GM23338 (cell line): ENCODE data around the gene UPK1B. TPM values are rescaled to one million over a fixed set of nuclear protein-coding genes. Genes with fewer than 3 reads are reported as not detected.

Source experiments
- ATAC-seq: fragments of 200-7000 bp; cut with Tn5 transposase; 3 replicates; pipeline ENCODE4 v1.9.1; 2020
- DNase-seq: peaks from one replicate; pipeline ENCODE4 v3.0.0-alpha.2; 2015; ENCODE audit warnings: low spot score
- H2AFZ ChIP-seq: fragments of 200-600 bp; sonication (generic); 2 replicates; pipeline ENCODE4 v1.8.0; 2016; ENCODE audit warnings: antibody characterized with exemption, mild to moderate bottlenecking, moderate library complexity
- H3F3A ChIP-seq: fragments of 200-600 bp; sonication (generic); replicated peaks from 2 replicates; pipeline ENCODE4 v1.8.0; 2017; ENCODE audit warnings: antibody characterized with exemption, mixed run types, low read depth
- H3K27ac ChIP-seq: fragments of 200-600 bp; sonication (generic); 2 replicates; pipeline ENCODE4 v1.6.1; 2016; ENCODE audit warnings: low read depth
- H3K27me3 ChIP-seq: fragments of 200-600 bp; sonication (generic); 2 replicates; pipeline ENCODE4 v1.8.0; 2016; ENCODE audit warnings: mild to moderate bottlenecking, mixed run types, moderate library complexity; ENCODE audit not compliant: insufficient read depth
- H3K36me3 ChIP-seq: fragments of 200-600 bp; sonication (generic); 2 replicates; pipeline ENCODE4 v1.8.0; 2016; ENCODE audit warnings: mild to moderate bottlenecking; ENCODE audit not compliant: insufficient read depth
- H3K4me1 ChIP-seq: fragments of 200-600 bp; sonication (generic); 2 replicates; pipeline ENCODE4 v1.8.0; 2016; ENCODE audit warnings: mild to moderate bottlenecking, moderate library complexity; ENCODE audit not compliant: insufficient read depth
- H3K4me2 ChIP-seq: fragments of 200-600 bp; sonication (generic); 2 replicates; pipeline ENCODE4 v1.7.1; 2017; ENCODE audit warnings: mixed run types
- H3K4me3 ChIP-seq: fragments of 200-600 bp; sonication (generic); 2 replicates; pipeline ENCODE4 v1.6.1; 2016; ENCODE audit warnings: mixed run types
- H3K79me2 ChIP-seq: fragments of 200-600 bp; sonication (generic); replicated peaks from 2 replicates; pipeline ENCODE4 v1.8.0; 2017; ENCODE audit warnings: mild to moderate bottlenecking; ENCODE audit not compliant: insufficient read depth
- H3K9me2 ChIP-seq: fragments of 200-600 bp; sonication (generic); 2 replicates; pipeline ENCODE4 v1.8.0; 2017; ENCODE audit not compliant: insufficient read depth
- H4K20me1 ChIP-seq: fragments of 200-600 bp; sonication (generic); replicated peaks from 2 replicates; pipeline ENCODE4 v1.8.0; 2017; ENCODE audit warnings: mild to moderate bottlenecking; ENCODE audit not compliant: insufficient read depth
- H3K27ac Mint-ChIP-seq: 2 replicates; pipeline ENCODE4 v1.8.0; 2020; ENCODE audit warnings: inconsistent platforms, mild to moderate bottlenecking, moderate library complexity, mixed read lengths
- H3K27me3 Mint-ChIP-seq: 3 replicates; pipeline ENCODE4 v1.8.0; 2022; ENCODE audit warnings: low read depth, mild to moderate bottlenecking, moderate library complexity, mixed read lengths, inconsistent platforms; ENCODE audit not compliant: insufficient read depth, poor library complexity
- H3K36me3 Mint-ChIP-seq: 3 replicates; pipeline ENCODE4 v1.8.0; 2021; ENCODE audit warnings: low read depth, mild to moderate bottlenecking, inconsistent platforms, moderate library complexity, mixed read lengths
- H3K4me1 Mint-ChIP-seq: 3 replicates; pipeline ENCODE4 v1.8.0; 2020; ENCODE audit warnings: mild to moderate bottlenecking, inconsistent platforms, mixed read lengths
- H3K4me3 Mint-ChIP-seq: 3 replicates; pipeline ENCODE4 v1.8.0; 2021; ENCODE audit warnings: moderate library complexity, mild to moderate bottlenecking, inconsistent platforms, mixed read lengths
- H3K9me3 Mint-ChIP-seq: 3 replicates; pipeline ENCODE4 v1.8.0; 2020; ENCODE audit warnings: moderate library complexity, mild to moderate bottlenecking, inconsistent platforms, mixed read lengths
- CREB1 ChIP-seq: fragments of 250-450 bp; sonication (Bioruptor Pico); IDR thresholded peaks from 2 replicates; pipeline ENCODE4 v1.5.0; 2020; ENCODE audit warnings: low read depth, mild to moderate bottlenecking, moderate library complexity
- EZH2 ChIP-seq: fragments of 200-600 bp; sonication (generic); IDR thresholded peaks from one replicate; pipeline ENCODE4 v1.8.0; 2017; ENCODE audit warnings: antibody characterized with exemption, mild to moderate bottlenecking, low read depth; ENCODE audit not compliant: unreplicated experiment
- EZH2phosphoT487 ChIP-seq: fragments of 200-600 bp; sonication (generic); IDR thresholded peaks from one replicate; pipeline ENCODE4 v1.8.1; 2018; ENCODE audit warnings: antibody characterized with exemption; ENCODE audit not compliant: unreplicated experiment
- JUNB ChIP-seq: IDR thresholded peaks from one replicate; pipeline ENCODE4 v1.6.1; 2016; ENCODE audit warnings: antibody characterized with exemption; ENCODE audit not compliant: unreplicated experiment
- NANOG ChIP-seq: IDR thresholded peaks from 2 replicates; pipeline ENCODE4 v1.6.1; 2016; ENCODE audit warnings: antibody characterized with exemption, borderline replicate concordance
- POLR2AphosphoS5 ChIP-seq: IDR thresholded peaks from 2 replicates; pipeline ENCODE4 v1.6.1; 2016; ENCODE audit warnings: antibody characterized with exemption, low read depth
- STAT1 ChIP-seq: IDR thresholded peaks from one replicate; pipeline ENCODE4 v1.6.1; 2016; ENCODE audit warnings: antibody characterized with exemption; ENCODE audit not compliant: unreplicated experiment
- ZNF114 ChIP-seq: fragments of 250-450 bp; sonication (Bioruptor Pico); IDR thresholded peaks from 2 replicates; pipeline ENCODE4 v1.5.0; 2020; ENCODE audit warnings: mild to moderate bottlenecking, moderate library complexity
- ZNF331 ChIP-seq: fragments of 250-450 bp; sonication (Bioruptor Pico); IDR thresholded peaks from 2 replicates; pipeline ENCODE4 v1.5.0; 2020; ENCODE audit warnings: low read depth, mild to moderate bottlenecking, moderate library complexity
- polyA plus RNA-seq: library from polyadenylated mRNA; unstranded; fragments of >200 nt; fragmentation: Nextera tagmentation; extraction: Ambion mirVana; gene quantifications from 2 replicates; pipeline ENCODE4 v1.2.1, GENCODE V29; 2016
- total RNA-seq: library from RNA; depleted of rRNA; stranded (reverse); fragments of >200 nt; shearing (Covaris generic); gene quantifications from 2 replicates; pipeline ENCODE4 v1.2.3, GENCODE V29; 2014
- TF ChIP-seq, protein P1 (sequence below): IDR thresholded peaks from 2 replicates; pipeline ENCODE4 v1.6.1; 2016; ENCODE audit warnings: antibody characterized with exemption
- TF ChIP-seq, protein P2 (sequence below): fragments of 250-450 bp; sonication (Bioruptor Pico); IDR thresholded peaks from 2 replicates; pipeline ENCODE4 v1.5.0; 2020; ENCODE audit warnings: mild to moderate bottlenecking, moderate library complexity
- TF ChIP-seq, protein P3 (sequence below): IDR thresholded peaks from one replicate; pipeline ENCODE4 v1.6.1; 2018; ENCODE audit warnings: antibody characterized with exemption; ENCODE audit not compliant: unreplicated experiment
- TF ChIP-seq, protein P4 (sequence below), 2 experiments: fragments of 200-600 bp in 1 of 2; sonication (generic) in 1 of 2; conservative IDR thresholded peaks; 2 replicates each; pipeline versions ENCODE4 v1.5.1 to v1.6.1; 2016 to 2017; ENCODE audit warnings: antibody characterized with exemption in 2 of 2, low read depth in 2 of 2, mild to moderate bottlenecking in 2 of 2, moderate library complexity in 1 of 2

The UPK1B gene
- total and polyA plus RNA-seq, 2 experiments from 2014 or later = 0.39 to 0.66 TPM

DNA sequence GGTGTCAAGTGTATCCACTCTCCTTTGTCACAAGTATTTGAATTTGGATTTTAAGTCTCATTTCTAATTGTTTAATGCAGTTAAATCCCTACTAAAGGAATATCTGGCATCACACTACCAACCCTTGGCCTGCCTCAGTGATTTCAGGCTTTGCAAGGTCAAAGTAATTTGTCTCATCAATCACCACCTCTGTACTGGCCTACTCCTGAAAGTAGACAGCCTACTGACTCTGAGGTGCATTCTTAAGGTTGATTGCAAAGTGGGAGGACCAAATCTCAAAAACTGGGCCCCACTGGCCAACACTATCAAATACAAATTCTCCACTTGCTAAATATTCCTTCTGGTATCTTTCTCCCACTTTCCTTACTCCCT, 28.3 kb upstream of the UPK1B start:
- H3K79me2 ChIP-seq = no peaks in the 10 kb centered on the region
- no peak overlapping the region for H3K27ac Mint-ChIP-seq

More for the DNA sequence above, 28.3 kb upstream of the UPK1B start:
- Histone ChIP-seq H3F3A (no peaks in the 10 kb centered on the region), H3K36me3 (no peaks in the 10 kb centered on the region), H4K20me1 (no peaks in the 10 kb centered on the region), H3K4me2 (no peak overlapping the region), H3K4me3 (no peak overlapping the region), H3K4me1 (no peaks in the 10 kb centered on the region), H3K27me3 (no peaks in the 10 kb centered on the region), H3K27ac (no peak overlapping the region), H3K9me2 (no peaks in the 10 kb centered on the region; the same call in 1 of the 2 replicates), H2AFZ (no peak overlapping the region)
- no peak for ATAC-seq
- DNase-seq = no peak
- TF ChIP-seq CREB1 (CRISPR knock-in tag) (no peak), JUNB (no peak), ZNF331 (CRISPR knock-in tag) (no peak), EZH2phosphoT487 (no peak), STAT1 (no peak), POLR2AphosphoS5 (no peak), ZNF114 (CRISPR knock-in tag) (no peak), EZH2 (no peak), NANOG (no peak)
- TF ChIP-seq, protein P1, sequence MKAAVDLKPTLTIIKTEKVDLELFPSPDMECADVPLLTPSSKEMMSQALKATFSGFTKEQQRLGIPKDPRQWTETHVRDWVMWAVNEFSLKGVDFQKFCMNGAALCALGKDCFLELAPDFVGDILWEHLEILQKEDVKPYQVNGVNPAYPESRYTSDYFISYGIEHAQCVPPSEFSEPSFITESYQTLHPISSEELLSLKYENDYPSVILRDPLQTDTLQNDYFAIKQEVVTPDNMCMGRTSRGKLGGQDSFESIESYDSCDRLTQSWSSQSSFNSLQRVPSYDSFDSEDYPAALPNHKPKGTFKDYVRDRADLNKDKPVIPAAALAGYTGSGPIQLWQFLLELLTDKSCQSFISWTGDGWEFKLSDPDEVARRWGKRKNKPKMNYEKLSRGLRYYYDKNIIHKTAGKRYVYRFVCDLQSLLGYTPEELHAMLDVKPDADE = no peak
- TF ChIP-seq, protein P2, sequence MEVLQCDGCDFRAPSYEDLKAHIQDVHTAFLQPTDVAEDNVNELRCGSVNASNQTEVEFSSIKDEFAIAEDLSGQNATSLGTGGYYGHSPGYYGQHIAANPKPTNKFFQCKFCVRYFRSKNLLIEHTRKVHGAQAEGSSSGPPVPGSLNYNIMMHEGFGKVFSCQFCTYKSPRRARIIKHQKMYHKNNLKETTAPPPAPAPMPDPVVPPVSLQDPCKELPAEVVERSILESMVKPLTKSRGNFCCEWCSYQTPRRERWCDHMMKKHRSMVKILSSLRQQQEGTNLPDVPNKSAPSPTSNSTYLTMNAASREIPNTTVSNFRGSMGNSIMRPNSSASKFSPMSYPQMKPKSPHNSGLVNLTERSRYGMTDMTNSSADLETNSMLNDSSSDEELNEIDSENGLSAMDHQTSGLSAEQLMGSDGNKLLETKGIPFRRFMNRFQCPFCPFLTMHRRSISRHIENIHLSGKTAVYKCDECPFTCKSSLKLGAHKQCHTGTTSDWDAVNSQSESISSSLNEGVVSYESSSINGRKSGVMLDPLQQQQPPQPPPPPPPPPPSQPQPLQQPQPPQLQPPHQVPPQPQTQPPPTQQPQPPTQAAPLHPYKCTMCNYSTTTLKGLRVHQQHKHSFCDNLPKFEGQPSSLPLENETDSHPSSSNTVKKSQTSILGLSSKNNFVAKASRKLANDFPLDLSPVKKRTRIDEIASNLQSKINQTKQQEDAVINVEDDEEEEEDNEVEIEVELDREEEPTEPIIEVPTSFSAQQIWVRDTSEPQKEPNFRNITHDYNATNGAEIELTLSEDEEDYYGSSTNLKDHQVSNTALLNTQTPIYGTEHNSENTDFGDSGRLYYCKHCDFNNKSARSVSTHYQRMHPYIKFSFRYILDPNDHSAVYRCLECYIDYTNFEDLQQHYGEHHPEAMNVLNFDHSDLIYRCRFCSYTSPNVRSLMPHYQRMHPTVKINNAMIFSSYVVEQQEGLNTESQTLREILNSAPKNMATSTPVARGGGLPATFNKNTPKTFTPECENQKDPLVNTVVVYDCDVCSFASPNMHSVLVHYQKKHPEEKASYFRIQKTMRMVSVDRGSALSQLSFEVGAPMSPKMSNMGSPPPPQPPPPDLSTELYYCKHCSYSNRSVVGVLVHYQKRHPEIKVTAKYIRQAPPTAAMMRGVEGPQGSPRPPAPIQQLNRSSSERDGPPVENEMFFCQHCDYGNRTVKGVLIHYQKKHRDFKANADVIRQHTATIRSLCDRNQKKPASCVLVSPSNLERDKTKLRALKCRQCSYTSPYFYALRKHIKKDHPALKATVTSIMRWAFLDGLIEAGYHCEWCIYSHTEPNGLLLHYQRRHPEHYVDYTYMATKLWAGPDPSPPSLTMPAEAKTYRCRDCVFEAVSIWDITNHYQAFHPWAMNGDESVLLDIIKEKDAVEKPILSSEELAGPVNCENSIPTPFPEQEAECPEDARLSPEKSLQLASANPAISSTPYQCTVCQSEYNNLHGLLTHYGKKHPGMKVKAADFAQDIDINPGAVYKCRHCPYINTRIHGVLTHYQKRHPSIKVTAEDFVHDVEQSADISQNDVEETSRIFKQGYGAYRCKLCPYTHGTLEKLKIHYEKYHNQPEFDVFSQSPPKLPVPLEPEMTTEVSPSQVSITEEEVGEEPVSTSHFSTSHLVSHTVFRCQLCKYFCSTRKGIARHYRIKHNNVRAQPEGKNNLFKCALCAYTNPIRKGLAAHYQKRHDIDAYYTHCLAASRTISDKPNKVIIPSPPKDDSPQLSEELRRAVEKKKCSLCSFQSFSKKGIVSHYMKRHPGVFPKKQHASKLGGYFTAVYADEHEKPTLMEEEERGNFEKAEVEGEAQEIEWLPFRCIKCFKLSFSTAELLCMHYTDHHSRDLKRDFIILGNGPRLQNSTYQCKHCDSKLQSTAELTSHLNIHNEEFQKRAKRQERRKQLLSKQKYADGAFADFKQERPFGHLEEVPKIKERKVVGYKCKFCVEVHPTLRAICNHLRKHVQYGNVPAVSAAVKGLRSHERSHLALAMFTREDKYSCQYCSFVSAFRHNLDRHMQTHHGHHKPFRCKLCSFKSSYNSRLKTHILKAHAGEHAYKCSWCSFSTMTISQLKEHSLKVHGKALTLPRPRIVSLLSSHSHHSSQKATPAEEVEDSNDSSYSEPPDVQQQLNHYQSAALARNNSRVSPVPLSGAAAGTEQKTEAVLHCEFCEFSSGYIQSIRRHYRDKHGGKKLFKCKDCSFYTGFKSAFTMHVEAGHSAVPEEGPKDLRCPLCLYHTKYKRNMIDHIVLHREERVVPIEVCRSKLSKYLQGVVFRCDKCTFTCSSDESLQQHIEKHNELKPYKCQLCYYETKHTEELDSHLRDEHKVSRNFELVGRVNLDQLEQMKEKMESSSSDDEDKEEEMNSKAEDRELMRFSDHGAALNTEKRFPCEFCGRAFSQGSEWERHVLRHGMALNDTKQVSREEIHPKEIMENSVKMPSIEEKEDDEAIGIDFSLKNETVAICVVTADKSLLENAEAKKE (CRISPR knock-in tag) = no peak
- TF ChIP-seq, protein P3, sequence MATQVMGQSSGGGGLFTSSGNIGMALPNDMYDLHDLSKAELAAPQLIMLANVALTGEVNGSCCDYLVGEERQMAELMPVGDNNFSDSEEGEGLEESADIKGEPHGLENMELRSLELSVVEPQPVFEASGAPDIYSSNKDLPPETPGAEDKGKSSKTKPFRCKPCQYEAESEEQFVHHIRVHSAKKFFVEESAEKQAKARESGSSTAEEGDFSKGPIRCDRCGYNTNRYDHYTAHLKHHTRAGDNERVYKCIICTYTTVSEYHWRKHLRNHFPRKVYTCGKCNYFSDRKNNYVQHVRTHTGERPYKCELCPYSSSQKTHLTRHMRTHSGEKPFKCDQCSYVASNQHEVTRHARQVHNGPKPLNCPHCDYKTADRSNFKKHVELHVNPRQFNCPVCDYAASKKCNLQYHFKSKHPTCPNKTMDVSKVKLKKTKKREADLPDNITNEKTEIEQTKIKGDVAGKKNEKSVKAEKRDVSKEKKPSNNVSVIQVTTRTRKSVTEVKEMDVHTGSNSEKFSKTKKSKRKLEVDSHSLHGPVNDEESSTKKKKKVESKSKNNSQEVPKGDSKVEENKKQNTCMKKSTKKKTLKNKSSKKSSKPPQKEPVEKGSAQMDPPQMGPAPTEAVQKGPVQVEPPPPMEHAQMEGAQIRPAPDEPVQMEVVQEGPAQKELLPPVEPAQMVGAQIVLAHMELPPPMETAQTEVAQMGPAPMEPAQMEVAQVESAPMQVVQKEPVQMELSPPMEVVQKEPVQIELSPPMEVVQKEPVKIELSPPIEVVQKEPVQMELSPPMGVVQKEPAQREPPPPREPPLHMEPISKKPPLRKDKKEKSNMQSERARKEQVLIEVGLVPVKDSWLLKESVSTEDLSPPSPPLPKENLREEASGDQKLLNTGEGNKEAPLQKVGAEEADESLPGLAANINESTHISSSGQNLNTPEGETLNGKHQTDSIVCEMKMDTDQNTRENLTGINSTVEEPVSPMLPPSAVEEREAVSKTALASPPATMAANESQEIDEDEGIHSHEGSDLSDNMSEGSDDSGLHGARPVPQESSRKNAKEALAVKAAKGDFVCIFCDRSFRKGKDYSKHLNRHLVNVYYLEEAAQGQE = no peak
- TF ChIP-seq, protein P4, sequence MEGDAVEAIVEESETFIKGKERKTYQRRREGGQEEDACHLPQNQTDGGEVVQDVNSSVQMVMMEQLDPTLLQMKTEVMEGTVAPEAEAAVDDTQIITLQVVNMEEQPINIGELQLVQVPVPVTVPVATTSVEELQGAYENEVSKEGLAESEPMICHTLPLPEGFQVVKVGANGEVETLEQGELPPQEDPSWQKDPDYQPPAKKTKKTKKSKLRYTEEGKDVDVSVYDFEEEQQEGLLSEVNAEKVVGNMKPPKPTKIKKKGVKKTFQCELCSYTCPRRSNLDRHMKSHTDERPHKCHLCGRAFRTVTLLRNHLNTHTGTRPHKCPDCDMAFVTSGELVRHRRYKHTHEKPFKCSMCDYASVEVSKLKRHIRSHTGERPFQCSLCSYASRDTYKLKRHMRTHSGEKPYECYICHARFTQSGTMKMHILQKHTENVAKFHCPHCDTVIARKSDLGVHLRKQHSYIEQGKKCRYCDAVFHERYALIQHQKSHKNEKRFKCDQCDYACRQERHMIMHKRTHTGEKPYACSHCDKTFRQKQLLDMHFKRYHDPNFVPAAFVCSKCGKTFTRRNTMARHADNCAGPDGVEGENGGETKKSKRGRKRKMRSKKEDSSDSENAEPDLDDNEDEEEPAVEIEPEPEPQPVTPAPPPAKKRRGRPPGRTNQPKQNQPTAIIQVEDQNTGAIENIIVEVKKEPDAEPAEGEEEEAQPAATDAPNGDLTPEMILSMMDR (conservative IDR thresholded peaks at IDR 0.05; ENCODE audit: low read depth in 2 of 2) = no peak
- no peaks in the 10 kb centered on the region for H3K4me1 Mint-ChIP-seq
- no peaks in the 10 kb centered on the region for H3K27me3 Mint-ChIP-seq
- no peak overlapping the region for H3K4me3 Mint-ChIP-seq
- H3K36me3 Mint-ChIP-seq = peaks cover 7% of the 10 kb centered on the region; the same call in 2 of the 3 replicates
- peaks cover 10% of the 10 kb centered on the region for H3K9me3 Mint-ChIP-seq
